Stimulated activated CD8-positive, alpha-beta memory T cell treated with anti-CD3 and anti-CD28 coated beads, Interleukin-7, amount 100 ng/mL, for 1 hour (primary cell): ENCODE data around the gene SAG.

ENCODE experiments used
- DNase-seq, 2 donors: peaks; one replicate each; pipeline ENCODE4 v3.0.0-alpha.2; 2020; ENCODE audit warnings: low read depth in 2 of 2

Gene SAG

DNA sequence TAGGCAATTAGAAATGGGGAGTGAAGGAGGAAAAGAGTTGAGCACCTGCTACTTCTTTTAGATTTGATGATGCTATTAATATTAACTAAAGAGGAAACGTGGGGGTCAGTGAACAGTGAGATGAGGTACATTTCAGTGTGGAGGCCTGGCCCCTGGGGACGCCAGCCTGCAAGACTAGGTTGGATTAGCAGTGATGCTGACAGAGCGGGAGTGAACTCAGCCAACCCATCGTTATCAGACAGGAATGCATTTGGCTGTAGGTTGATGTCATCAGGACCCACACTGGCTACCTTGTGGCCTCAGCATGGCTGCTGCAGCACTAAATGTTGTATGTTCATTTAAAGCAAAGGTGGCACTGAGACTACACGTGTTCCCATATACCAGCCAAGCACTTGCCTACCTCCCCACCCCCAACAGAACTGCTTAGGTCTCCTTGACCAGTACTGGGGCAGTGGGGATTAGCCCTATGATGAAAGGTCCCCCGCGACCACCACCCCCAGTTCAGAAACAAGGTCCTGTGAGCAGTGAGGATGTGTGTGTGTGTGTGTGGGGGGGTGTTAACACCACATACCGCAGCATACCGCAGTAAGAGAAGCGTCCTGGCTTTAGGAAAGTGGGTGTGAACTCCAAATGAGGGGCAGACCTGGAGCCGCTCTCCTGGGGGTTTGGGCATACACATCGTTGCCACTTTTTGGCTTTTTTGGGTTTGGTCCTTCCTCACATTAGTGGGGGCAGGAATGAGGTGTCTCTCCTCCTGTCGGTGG is 72.7 kb downstream of the SAG start:
- DNase-seq: no peak

DNA sequence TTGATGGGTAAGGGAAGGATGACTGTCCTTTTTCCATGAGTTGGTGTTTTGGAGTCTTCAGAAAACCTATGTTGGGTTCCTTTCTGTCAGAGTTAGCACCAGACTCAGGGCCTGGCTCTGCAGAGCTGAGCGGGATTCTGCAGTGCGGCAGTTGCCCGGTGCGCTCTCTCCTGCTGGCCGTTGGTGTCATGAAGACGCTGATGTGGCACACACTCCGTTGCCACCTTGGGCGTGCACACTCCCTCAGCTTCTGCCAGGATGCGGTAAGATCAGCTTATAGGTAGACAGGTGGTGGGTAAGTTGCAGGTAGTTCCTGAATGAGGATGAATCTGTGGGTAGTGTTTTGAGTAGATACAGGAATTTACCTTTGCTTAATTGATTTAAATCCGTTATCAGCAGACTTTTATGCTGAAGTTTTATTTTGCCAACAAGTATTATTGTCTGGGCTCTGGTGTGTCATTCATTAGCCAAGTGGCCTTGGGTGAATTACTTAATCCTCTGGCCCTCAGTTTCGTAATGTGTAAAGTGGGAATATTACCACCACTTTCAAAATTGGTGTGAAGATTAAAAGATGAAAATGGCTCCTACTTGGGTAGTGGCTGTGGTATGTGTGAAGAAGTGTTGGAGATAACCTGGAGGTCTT is 73.5 kb downstream of the SAG start:
- no peak for DNase-seq

DNA sequence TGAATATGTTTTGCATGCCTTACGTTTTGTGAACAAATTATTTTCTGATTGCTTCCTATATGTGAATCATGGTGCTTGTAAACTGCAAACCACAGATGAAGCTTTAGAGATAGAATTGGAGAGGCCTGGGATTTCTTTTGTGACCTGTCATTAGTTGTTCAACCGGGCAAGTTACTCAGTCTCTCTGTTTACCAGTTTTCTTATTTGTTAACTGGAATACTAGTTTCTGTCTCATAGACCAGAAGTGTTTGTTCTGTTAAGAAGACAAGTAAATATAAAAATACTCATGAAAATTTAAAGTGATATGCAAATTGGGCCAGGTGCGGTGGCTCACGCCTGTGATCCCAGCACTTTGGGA is 74.0 kb downstream of the SAG start:
- DNase-seq: no peak

DNA sequence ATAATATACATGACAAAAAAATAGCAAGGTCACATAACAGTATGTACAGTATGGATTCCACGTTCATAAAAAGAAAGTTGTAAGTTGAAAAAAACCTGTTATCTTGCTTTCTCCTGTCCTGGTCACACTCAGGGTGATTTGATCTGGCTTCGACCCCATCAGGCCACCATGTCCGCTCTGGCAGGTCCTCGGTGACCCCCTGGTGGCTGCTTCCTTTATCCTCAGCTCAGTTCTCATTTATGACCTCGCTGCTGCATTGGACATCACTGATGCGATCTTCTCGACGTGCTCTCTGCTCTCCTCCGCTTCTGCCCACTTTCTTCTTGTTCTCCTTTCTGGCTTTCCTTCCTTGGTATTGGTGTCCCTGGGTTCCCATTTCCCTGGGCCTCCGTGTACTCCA is 76.4 kb downstream of the SAG start:
- no peak for DNase-seq

DNA sequence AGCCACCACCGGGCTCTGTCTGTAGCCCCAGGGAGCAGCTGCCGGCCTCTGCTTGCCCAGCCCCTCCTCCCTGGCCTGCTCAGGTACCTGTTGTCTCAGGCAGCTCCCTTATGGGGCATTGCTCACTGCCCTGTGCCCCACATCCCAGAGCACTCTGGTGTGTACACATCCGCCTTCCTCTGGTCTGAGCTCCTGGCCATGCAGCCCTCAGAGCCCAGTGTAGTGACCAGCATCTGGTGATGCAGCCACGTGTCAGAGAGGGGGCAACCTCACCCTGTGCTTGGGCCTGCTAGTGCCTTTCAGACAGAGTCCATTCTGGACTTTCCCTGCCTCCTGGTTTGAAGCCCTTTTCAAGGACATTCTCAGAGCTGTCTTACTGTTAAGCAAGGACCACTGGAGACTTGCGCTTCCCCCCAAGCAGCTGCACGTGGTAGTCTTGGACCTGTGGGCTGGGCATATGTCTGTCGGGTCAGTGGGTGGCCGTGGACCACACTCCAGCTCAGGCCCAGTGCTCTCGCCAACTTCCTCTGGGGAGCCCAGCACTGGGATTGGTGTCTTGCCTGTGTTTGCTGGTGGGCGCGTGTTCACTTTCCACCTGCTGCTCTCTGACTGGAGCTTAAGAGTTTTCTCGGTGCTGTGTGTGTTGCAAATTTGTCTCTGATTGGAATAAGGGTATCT is 77.3 kb downstream of the SAG start:
- DNase-seq: no peak

DNA sequence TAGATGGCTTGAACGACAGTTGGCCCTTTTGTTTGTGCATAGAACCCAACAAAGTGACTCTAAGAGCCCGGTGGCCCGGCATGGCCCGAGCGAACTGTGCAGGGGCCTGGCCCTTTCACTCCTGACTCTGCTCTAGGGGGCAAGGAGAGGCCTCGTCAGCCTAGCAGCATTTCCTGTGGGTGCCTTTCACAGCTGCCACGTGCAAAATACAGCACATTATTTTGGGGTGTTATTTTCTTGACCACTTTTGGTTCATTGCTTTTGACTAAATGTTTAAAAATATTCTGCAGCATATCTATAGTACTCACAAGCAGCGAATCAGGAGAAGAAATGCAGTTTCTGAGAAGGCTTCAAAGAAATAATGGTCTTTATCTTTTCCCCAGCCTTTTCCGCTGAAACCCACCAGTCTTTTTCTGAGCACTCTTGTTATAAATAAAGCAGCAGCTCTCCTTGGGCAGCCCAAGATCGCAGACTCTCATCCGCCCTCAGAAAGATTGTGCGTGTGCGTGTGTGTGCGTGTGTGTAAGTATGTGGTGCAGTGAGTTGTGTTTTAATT is 78.0 kb downstream of the SAG start:
- no peak for DNase-seq

DNA sequence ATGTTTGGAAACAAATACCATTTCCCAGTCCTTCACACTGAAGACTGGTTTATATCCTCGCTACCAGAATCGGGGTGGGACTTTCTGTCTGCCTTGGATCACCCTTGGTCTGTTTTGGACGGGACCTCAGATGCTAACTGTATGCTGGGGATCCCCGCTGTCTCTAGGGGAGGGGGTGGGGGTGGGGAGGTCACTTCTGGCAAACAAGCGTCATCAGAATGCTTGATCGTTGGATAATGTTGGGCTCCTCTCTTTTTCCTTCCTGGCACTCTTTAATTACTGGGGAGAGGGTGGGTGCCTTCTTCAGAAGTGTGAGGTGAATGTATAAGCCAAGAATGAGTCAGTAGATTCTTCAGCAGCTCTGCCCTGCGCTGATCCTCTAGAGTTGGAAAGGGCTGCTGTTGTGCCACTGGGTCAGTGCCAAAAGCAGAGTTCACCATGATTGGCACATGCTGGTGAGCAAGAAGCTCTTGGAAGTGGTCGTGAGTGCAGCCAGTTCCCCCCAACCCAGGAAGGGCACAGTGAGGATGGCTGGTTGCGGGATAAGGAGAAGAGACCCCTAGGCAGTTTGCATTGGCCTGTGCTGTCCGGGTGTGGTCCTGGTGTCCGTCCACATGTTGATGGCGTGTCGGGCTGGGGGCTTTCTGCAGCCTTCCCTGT is 78.9 kb downstream of the SAG start:
- DNase-seq: no peak

DNA sequence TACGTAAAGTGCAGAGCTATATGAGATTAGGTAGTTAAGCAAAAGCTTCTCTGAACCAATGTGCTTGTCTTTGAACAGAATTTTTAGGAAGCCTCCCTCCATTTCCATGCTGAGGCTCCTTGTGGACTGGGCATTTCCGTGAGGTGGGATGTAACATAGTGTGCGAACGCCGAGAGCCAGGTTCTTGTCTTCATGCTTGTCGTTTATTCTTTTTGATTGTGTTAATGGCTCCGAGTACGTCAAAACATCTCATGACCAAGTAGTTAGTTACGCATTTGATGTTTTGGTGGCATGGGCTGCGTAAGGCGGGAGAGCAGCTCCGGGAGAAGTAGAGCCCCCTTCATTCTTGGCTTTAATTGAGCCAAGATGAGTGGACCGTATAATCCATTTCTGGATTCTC is 79.6 kb downstream of the SAG start:
- no peak for DNase-seq

DNA sequence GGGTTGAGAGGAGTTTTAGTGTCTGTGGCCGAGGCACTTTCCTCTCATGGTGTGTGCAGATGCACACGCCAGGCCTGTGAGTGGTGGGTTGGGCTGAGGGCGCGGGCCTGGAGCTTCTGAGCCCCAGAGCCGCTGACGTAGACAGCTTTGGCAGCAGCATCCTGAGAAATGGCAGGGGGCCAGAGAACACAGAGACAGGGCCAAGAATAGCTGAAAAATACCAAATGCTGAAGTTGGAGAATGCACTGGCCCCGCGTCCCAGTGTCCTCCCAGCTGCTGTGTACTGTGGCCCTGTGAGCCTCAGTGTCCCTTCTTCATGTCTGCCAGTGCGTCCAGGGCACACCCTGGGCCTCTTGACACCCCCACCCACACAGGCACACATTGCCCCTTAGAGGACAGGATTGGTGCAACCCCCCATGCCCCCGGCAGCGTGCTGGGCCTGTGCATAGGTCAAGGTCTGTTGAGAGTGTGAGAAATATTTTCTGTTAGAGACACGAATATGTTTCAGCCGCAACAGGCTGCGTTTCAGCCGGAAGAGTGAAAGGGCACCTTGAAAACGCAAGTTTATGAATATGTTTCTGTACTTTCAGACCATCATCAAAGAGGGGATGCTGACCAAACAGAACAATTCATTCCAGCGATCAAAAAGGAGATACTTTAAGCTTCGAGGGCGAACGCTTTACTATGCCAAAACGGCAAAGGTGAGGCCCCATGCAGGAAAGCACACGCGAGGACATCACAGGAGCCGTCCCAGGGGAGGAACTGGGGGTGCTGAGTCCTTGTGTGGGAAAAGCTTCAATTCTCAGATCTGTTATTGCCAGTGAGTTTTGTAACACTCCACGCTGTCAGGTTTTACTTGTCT is 80.3 kb downstream of the SAG start:
- DNase-seq: no peak

DNA sequence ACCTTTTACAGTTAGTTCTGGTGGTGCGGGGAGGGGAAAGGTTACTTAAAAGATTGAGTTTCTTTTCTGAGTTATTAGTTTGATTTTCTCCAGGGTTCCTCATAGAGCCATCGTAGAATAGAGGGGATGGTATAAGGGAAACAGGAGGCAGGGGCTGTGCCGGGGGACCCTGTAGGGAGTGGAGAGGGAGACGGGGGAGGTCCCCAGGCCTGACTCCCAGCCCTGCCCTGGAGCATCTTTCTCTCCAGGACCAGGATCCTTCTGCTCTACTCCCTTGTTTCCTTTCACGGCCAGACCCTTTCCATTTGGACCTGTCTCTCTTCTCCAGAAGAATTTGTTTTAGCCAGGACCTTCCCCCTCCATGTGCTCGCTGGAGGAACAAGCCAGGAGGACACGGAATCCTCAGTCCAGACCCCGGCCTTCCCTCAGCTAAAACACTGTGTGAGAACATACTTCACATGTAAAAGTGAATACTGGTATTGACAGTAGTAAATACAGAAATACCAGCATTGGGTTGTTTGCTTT is 82.0 kb downstream of the SAG start:
- no peak for DNase-seq

DNA sequence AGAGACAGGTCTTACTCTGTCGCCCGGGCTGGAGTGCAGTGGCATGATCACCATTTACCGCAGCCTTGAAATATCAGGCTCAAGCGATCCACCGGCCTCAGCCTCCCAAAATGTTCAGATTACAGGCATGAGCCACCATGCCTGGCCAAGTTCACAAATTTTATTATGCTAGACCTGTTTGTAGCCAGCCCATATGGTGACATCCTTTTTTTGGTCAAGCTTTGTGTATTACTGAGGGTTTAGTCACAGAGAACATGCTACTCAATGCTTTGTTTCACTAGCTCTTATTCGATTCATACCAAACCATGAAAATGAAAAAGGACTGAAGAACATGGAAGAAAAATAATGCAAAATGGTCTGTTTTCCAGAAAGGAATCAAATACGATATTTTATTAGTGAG is 88.1 kb downstream of the SAG start:
- no peak for DNase-seq
